Keratinocyte (primary cell): ENCODE data around the gene ITPK1. TPM values are rescaled to one million over a fixed set of nuclear protein-coding genes. Genes with fewer than 3 reads are reported as not detected.

Experiments
- DNase-seq: peaks from one replicate; pipeline ENCODE4 v3.0.0-alpha.2; 2011; ENCODE audit warnings: low read depth, missing footprints, low spot score
- FAIRE-seq: peaks from 2 replicates; lab custom pipeline; 2011; peaks lifted over from hg19 to GRCh38; lab: Jason Lieb, UNC
- H2AFZ ChIP-seq: 2 replicates; pipeline ENCODE4 v1.6.0; 2012; ENCODE audit warnings: low read length, control low read depth, inconsistent platforms; ENCODE audit not compliant: control insufficient read depth
- H3K27ac ChIP-seq: 2 replicates; pipeline ENCODE4 v1.5.1; 2011; ENCODE audit warnings: low read length; ENCODE audit not compliant: control insufficient read depth, insufficient read depth
- H3K27me3 ChIP-seq: 3 replicates; pipeline ENCODE4 v1.6.0; 2011; ENCODE audit warnings: low read length; ENCODE audit not compliant: control insufficient read depth, insufficient read depth; ENCODE audit errors: extremely low read depth
- H3K36me3 ChIP-seq, 2 experiments: 2 replicates in 1 of 2; 3 replicates in 1 of 2; pipeline ENCODE4 v1.5.1; 2011; ENCODE audit warnings: low read length in 2 of 2, mild to moderate bottlenecking in 1 of 2; ENCODE audit not compliant: control insufficient read depth in 2 of 2, insufficient read depth in 2 of 2; ENCODE audit errors: extremely low read depth in 1 of 2
- H3K4me1 ChIP-seq: 3 replicates; pipeline ENCODE4 v1.5.1; 2011; ENCODE audit warnings: low read length; ENCODE audit not compliant: control insufficient read depth, insufficient read depth; ENCODE audit errors: extremely low read depth
- H3K4me2 ChIP-seq: 3 replicates; pipeline ENCODE4 v1.6.0; 2011; ENCODE audit warnings: low read depth, low read length; ENCODE audit not compliant: control insufficient read depth, insufficient read depth; ENCODE audit errors: extremely low read depth
- H3K4me3 ChIP-seq, 3 experiments: fragments of 200-600 bp in 1 of 3; sonication (generic) in 1 of 3; 2 replicates in 2 of 3; 3 replicates in 1 of 3; pipeline ENCODE4 v1.5.1; 2011 to 2016; ENCODE audit warnings: low read length in 3 of 3, mild to moderate bottlenecking in 3 of 3, control low read depth in 2 of 3, inconsistent platforms in 1 of 3, low read depth in 1 of 3, mixed read lengths in 1 of 3, mixed run types in 1 of 3, moderate library complexity in 1 of 3; ENCODE audit not compliant: control insufficient read depth in 2 of 3, insufficient read depth in 2 of 3; ENCODE audit errors: extremely low read depth in 1 of 3
- H3K79me2 ChIP-seq: 2 replicates; pipeline ENCODE4 v1.6.0; 2012; ENCODE audit warnings: low read length; ENCODE audit not compliant: control insufficient read depth, insufficient read depth
- H3K9ac ChIP-seq: 3 replicates; pipeline ENCODE4 v1.6.0; 2011; ENCODE audit warnings: low read length; ENCODE audit not compliant: control insufficient read depth, insufficient read depth; ENCODE audit errors: extremely low read depth
- H3K9me1 ChIP-seq: 3 replicates; pipeline ENCODE4 v1.6.0; 2011; ENCODE audit warnings: low read length; ENCODE audit not compliant: control insufficient read depth, insufficient read depth; ENCODE audit errors: extremely low read depth
- H3K9me3 ChIP-seq: 2 replicates; pipeline ENCODE4 v1.5.1; 2012; ENCODE audit warnings: low read depth, low read length; ENCODE audit not compliant: control insufficient read depth
- H4K20me1 ChIP-seq: 3 replicates; pipeline ENCODE4 v1.6.0; 2011; ENCODE audit warnings: low read length; ENCODE audit not compliant: control insufficient read depth, insufficient read depth; ENCODE audit errors: extremely low read depth
- CTCF ChIP-seq, 3 experiments: IDR thresholded peaks in 1 of 3; conservative IDR thresholded peaks in 1 of 3; optimal IDR thresholded peaks in 1 of 3; 2 replicates in 2 of 3; 3 replicates in 1 of 3; pipeline versions ENCODE3 to v1.5.1; 2011; ENCODE audit warnings: low read length in 3 of 3, mild to moderate bottlenecking in 3 of 3, moderate library complexity in 2 of 3, control low read depth in 1 of 3, inconsistent platforms in 1 of 3; ENCODE audit not compliant: insufficient read depth in 2 of 3; ENCODE audit errors: extremely low read depth in 1 of 3
- EZH2 ChIP-seq: IDR thresholded peaks from one replicate; pipeline ENCODE4 v1.6.1; 2012; ENCODE audit warnings: inconsistent platforms, mild to moderate bottlenecking, low read length, moderate library complexity
- dilution Hi-C: fragments of 300-500 bp; cut with MboI; formaldehyde crosslinking; loops from one replicate; pipeline ENCODE4 v1.7.0; 2020; ENCODE audit warnings: low sequenced_read_pairs; ENCODE audit not compliant: extremely low pct_ligation_motif_present
- polyA plus RNA-seq, 5 experiments: library from polyadenylated mRNA; depleted of rRNA in 3 of 5; stranded (reverse) in 3 of 5; stranded (forward) in 1 of 5; unstranded in 1 of 5; fragments of >200 nt; gene quantifications; 1 replicate in 1 of 5; 2 replicates in 3 of 5; 3 replicates in 1 of 5; pipeline versions ENCODE4 v1.2.1 to v1.2.3, GENCODE V29; 2011 to 2012; ENCODE audit warnings: missing spikeins in 2 of 5, low read depth in 1 of 5, low replicate concordance in 1 of 5

ITPK1 gene
- polyA plus RNA-seq, 1 donor (not counting 4 experiments of a cell fraction or from before 2014, with no cell fraction given) = 67.8 TPM

DNA sequence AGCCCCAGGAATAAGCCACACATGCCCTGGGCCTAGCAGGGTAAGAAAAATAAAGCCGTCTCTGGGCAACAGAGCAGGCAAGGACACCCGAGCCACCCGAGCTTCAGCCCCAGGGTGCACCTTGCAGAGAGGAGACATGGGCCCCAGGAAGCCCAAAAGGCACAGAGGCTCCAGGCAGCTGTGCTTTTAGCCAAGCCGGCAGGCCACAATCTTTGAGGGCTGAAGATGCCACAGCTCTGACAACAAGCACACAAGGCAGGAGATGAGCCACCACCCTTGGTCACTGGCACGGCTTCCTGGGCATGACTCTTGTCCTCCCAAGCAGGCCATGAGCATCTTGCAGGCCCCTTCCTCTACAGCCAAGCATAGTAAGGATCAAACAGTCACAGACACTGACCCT, 86.3 kb downstream of the ITPK1 start:
- H3K4me3 ChIP-seq = no peak overlapping the region
- H3K9me1 ChIP-seq = no peaks in the 10 kb centered on the region
- H3K27me3 ChIP-seq = no peaks in the 10 kb centered on the region
- H3K4me2 ChIP-seq = no peak overlapping the region
- H3K79me2 ChIP-seq = peaks cover 30% of the 10 kb centered on the region
- H3K9ac ChIP-seq = no peak overlapping the region
- peaks cover 2% of the 10 kb centered on the region for H4K20me1 ChIP-seq
- no peak overlapping the region for H3K27ac ChIP-seq
- no peak overlapping the region for H2AFZ ChIP-seq
- H3K36me3 ChIP-seq = peaks cover 0 to 3% of the 10 kb centered on the region in 2 experiments
- no peak for TF ChIP-seq CTCF (optimal IDR thresholded peaks at IDR 0.05 in 1 of 3, IDR thresholded peaks at IDR 0.05 in 1 of 3, conservative IDR thresholded peaks at IDR 0.05 in 1 of 3; ENCODE audit: extremely low read depth in 1 of 3, insufficient read depth in 2 of 3, low read length in 3 of 3)
- TF ChIP-seq EZH2 = no peak
- peaks cover 19% of the 10 kb centered on the region for H3K4me1 ChIP-seq
- DNase-seq = no peak
- FAIRE-seq = no peak
- dilution Hi-C loops = no loop called here
- H3K9me3 ChIP-seq = no peaks in the 10 kb centered on the region

DNA sequence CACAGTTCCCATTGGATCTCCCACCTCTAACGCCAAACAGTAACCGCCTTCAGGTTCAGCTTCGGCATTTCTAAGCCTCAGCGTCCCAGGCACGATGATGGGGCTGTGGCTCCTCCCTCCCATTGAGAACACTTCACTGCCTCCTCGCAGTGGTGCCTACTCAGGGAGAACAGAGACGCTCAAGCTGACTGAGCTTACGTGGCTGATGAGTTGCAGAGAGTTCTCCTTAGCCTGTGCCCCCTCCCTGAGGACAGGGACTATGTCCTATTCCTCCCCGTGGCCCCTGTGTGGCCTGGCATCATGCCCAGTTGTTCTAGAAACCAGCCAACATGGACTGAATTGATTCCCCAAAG, 87.0 kb downstream of the ITPK1 start:
- peaks cover 13% of the 10 kb centered on the region for H3K4me1 ChIP-seq
- H3K4me3 ChIP-seq = no peak overlapping the region

More for the DNA sequence above, 87.0 kb downstream of the ITPK1 start:
- no peak for DNase-seq
- no peak overlapping the region for H3K4me2 ChIP-seq
- peaks cover 30% of the 10 kb centered on the region for H3K79me2 ChIP-seq
- no peaks in the 10 kb centered on the region for H3K9me3 ChIP-seq
- no peak overlapping the region for H3K27ac ChIP-seq
- H4K20me1 ChIP-seq = peaks cover 4% of the 10 kb centered on the region
- H2AFZ ChIP-seq = no peak overlapping the region
- no peaks in the 10 kb centered on the region for H3K27me3 ChIP-seq
- no peak overlapping the region for H3K9ac ChIP-seq
- H3K9me1 ChIP-seq = peaks cover 2% of the 10 kb centered on the region
- TF ChIP-seq CTCF (optimal IDR thresholded peaks at IDR 0.05 in 1 of 3, IDR thresholded peaks at IDR 0.05 in 1 of 3, conservative IDR thresholded peaks at IDR 0.05 in 1 of 3; ENCODE audit: extremely low read depth in 1 of 3, insufficient read depth in 2 of 3, low read length in 3 of 3) = no peak
- TF ChIP-seq EZH2 = no peak
- peaks cover 0 to 3% of the 10 kb centered on the region in 2 experiments for H3K36me3 ChIP-seq
- dilution Hi-C loops = no loop called here
- FAIRE-seq = no peak
